Measurements from ENCODE around the gene PICALM.

PICALM gene

GRCh38 chr11:86050196-86050709 lies 18.6 kb downstream of the PICALM start:
- DNase-seq (ENCODE audit: low read depth in 3 of 3, low spot score in 1 of 3), result no peak

- DNase-seq (ENCODE audit: low read depth in 3 of 3, low spot score in 1 of 3), result no peak
These were observed 21.5 kb downstream of the PICALM start for GRCh38 chr11:86047275-86047991.

GRCh38 chr11:86046116-86046515 lies 22.8 kb downstream of the PICALM start:
- DNase-seq (ENCODE audit: low read depth in 3 of 3, low spot score in 1 of 3), result no peak

- DNase-seq (ENCODE audit: low read depth in 3 of 3, low spot score in 1 of 3), result no peak
These were observed 24.9 kb downstream of the PICALM start for GRCh38 chr11:86043765-86044503.

DNA sequence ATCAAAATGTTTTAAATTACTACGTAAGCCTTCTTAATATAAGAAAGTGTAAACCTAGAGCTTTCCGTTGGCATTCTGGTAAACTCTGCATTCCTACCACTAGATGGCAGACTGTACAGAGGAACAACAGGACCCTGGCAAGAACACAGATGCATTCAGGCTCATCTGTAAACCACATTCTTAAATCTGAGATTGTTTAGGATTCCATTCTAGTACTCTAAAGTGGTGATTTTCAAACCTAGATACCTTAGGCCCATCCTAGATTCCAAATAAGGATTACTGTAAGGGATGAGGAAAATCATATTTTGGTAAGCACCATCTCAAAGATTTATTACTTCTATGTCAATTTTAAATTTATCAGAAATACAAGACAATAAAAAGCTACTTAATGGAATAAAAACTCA lies 26.9 kb downstream of the PICALM start:
- DNase-seq (ENCODE audit: low read depth in 3 of 3, low spot score in 1 of 3), result peak in 1 of 3 donors; percentile 5

DNA sequence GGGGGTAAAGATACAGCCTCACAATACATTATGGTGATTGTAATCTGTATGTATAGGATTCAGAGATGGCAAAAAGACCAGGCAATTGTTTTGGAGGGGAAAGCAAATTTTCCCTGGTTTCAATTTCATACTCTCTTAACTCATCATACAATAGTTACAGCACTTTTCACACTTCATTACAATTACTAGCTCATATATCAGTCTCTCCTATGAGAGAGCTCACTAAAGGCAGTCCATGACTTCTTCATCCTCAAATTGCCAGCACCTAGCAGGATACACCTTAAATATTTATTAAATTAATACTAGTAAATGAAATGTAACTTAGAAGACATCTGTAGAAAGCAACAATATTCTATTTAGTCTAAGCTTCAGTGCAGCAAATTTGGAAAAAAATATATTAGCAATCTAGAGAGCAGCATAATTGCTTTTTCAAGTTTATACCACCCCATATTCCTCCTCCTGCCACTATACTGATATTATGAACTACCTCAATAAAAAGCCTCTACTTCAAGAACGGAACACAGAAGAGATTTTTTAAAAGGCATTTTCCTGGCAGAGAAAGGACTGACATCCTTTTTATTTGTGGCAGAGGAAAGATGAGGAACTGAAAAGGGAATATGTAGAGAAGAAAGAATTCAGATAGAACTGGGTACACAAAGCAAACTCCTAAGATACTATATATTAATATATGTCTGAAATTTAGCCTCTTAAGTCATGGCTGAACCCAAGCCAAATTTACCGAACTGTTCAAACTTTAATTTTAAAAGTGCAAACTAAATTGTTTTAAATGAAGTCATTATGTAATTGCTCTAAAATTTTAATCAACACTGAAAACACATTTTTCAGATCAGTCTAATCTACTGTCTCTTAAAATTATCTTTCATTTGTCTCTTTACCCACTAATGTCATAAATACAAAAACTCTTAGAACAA lies 27.7 kb downstream of the PICALM start:
- DNase-seq (ENCODE audit: low read depth in 3 of 3, low spot score in 1 of 3), result no peak

GRCh38 chr11:86039094-86039493 lies 29.8 kb downstream of the PICALM start:
- DNase-seq (ENCODE audit: low read depth in 3 of 3, low spot score in 1 of 3), result no peak

- no peak for DNase-seq (ENCODE audit: low read depth in 3 of 3, low spot score in 1 of 3)
These were observed 31.1 kb downstream of the PICALM start for GRCh38 chr11:86037743-86038142.

GRCh38 chr11:86035920-86036319 lies 33.0 kb downstream of the PICALM start:
- DNase-seq (ENCODE audit: low read depth in 3 of 3, low spot score in 1 of 3), result no peak

GRCh38 chr11:86035164-86035563 lies 33.7 kb downstream of the PICALM start:
- no peak for DNase-seq (ENCODE audit: low read depth in 3 of 3, low spot score in 1 of 3)

GRCh38 chr11:86034710-86035109 lies 34.2 kb downstream of the PICALM start:
- DNase-seq (ENCODE audit: low read depth in 3 of 3, low spot score in 1 of 3), result no peak

- DNase-seq (ENCODE audit: low read depth in 3 of 3, low spot score in 1 of 3), result no peak
These were observed 47.5 kb downstream of the PICALM start for GRCh38 chr11:86021377-86021776.

DNA sequence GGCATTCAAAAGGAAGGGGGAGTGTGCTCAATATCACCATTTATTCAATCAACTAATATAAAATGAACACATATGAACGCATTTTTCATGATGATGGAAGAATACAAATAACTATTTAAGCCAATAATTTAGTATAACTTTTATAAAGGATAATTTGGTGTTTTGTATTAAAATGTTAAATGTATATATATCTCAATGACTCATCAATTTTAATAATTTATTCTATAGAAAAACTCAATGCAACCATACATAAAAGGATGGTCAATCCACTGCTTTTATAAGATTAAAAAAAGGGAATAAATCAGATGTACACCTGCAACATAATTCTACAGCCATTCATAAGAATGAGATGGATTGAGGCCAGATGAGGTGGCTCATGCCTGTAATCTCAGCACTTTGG lies 50.6 kb downstream of the PICALM start:
- DNase-seq (ENCODE audit: low read depth in 3 of 3, low spot score in 1 of 3), result no peak

DNA sequence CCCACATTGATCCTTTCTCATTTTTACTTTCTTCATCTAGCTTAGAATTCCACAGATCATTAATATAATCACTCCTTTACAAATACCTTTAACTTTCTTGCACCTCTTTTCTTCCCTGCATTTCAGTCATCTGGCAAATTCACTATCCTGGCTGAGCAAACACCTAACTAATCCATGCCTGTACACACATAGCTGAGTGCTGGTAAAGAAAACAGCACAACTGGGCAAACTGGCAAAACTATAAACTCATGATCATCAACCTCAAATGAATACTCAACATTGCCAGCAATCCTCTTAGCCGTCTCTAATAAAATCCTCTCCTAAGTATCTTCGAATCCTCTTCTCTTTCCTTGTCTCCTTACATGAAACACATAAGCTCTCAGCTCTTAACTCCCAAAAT lies 52.4 kb downstream of the PICALM start:
- DNase-seq (ENCODE audit: low read depth in 3 of 3, low spot score in 1 of 3), result no peak

- no peak for DNase-seq (ENCODE audit: low read depth in 3 of 3, low spot score in 1 of 3)
These were observed 53.2 kb downstream of the PICALM start for GRCh38 chr11:86015699-86016098.

DNA sequence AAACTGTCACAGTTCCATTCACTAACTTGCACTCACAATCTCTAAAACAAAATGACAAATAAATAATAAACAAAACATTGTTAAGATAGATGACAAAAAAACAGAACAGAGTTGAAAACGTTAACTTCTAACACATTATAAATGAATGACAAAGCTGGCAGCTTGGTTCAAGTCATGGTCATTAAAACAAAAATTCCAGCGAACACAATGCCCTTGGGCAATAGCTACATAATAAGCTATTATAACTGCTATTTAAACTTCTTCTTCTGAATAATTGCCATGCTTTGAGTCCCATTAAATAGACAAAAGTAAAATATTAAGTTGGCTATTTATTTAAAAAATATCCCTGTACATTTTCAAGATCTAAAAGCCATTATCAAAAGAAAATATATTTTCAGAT lies 54.7 kb downstream of the PICALM start:
- no peak for DNase-seq (ENCODE audit: low read depth in 3 of 3, low spot score in 1 of 3)

- DNase-seq (ENCODE audit: low read depth in 3 of 3, low spot score in 1 of 3), result no peak
These were observed 55.2 kb downstream of the PICALM start for GRCh38 chr11:86013713-86014112.

DNA sequence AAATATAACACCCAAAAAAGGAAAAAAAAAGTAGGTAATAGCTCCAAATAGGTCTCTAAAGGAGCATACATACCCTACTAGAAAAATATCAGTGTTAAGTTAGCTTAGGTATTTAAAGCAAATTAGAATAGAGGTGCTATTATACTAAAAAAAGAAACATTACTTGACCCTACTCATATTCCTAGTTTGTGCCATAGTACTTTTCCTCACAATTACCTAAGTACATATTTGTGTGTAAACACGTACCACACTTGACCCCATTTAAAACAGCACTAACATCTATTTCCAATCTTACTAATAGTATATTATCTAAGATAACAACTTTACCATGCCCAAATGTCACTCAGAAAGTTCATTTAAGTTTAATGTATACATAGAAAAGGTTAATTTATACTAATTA lies 57.7 kb downstream of the PICALM start:
- no peak for DNase-seq (ENCODE audit: low read depth in 3 of 3, low spot score in 1 of 3)

DNA sequence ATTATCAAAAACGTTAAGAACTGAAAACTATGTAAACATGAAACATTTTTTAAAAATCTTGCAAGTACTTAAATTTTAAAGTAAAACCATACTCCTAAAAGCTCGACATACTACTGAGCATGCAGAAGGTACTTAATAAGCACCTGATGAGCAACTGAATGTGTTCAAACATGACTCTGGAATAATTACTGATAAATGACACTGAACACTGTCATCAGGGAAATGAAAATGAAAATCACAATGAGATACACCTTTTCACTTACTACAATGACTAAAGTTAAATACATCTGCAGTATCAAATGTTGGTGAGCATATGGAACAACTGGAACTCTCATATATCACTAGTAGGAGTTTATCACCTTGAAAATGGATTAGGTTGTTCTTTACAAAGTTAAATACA lies 65.2 kb downstream of the PICALM start:
- DNase-seq (ENCODE audit: low read depth in 3 of 3, low spot score in 1 of 3), result no peak

DNA sequence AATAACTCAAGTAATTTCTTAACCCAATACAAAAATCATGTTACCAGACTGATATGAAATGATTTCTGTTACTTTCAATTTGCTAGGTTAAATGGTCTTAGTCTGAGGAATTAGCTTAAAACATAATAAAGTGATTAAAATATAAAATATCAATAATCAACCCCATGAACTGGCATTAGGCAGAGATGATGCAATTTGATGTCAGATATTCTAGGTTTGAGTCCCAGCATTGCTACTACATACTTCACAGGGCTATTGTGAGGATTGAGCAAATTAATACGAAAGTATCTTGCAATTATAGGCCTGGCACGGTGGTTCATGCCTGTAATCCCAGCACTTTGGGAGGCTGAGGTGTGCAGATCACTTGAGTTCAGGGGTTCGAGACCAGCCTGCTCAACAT lies 66.5 kb downstream of the PICALM start:
- DNase-seq (ENCODE audit: low read depth in 3 of 3, low spot score in 1 of 3), result no peak

- DNase-seq (ENCODE audit: low read depth in 3 of 3, low spot score in 1 of 3), result no peak
These were observed 77.4 kb downstream of the PICALM start for GRCh38 chr11:85991508-85991907.
